Stimulated activated CD4-positive, alpha-beta T cell treated with anti-CD3 and anti-CD28 coated beads, TNF-alpha, amount 100 ng/mL, for 48 hours (primary cell): ENCODE results near the gene SERPINB1.

ENCODE experiments used
- DNase-seq, 3 donors: peaks; one replicate each; pipeline ENCODE4 v3.0.0-alpha.2; 2020; ENCODE audit warnings: low read depth in 3 of 3

The SERPINB1 gene

DNA sequence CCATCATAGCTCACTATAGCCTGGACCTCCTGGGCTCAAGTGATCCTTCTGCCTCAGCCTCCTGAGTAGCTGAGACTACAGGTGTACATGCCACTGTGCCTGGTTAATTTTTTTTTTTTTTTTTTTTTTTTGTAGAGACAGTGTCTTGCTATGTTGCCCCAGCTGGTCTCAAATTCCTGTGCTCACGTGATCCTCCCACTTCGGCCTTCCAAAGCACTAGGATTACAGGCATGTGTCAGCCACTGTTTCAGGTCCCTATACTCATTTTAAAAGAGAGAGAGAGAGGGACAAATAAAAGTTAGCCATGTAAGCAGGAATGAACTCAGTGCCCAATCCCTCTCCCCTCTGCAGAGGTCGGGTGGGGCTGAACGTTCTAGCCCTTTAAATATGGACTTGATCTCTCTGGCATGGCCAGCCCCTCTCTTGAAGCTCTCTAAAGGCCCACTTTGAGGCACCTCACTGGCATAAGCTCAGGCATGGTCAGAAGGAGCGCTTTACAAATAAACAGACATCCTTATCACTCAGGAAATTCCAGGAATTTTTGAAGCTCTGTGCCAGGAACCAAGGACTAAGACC, 9.0 kb upstream of the SERPINB1 start:
- DNase-seq: no peak

DNA sequence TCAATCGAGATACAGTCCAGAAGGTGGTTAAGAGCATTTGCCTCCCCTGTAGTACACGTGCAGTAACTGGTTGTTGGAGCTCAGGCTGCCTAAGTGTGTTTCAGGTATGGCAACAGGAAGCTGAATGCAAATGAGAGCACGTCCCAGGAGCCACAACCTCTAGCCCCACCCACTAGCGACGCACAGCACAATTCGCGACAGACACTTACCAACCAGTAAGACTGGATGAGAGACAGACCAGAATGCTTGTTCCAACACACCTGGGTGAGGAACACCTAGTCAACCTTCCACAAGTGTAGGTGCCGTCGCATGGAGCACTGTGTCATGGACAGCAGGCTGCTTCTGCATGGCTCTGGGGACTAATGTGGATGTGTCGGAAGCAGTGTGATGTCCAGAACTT, 7.2 kb upstream of the SERPINB1 start:
- DNase-seq: peak in 1 of 3 donors; percentile 63

DNA sequence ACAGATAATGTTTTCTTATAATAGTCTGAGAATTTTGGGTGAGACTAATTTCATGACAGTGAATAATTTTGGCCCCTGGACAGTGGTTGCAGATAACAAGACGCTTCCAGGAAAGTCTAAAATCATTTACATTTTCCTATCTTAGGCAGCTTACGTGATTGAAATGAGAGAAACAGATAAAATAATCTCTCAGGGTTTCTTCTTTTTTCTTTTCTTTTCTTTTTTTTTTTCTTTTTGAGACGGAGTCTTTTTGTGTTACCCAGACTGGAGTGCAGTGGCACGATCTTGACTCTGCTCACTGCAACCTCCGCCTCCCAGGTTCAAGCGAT, 4.2 kb upstream of the SERPINB1 start:
- no peak for DNase-seq

DNA sequence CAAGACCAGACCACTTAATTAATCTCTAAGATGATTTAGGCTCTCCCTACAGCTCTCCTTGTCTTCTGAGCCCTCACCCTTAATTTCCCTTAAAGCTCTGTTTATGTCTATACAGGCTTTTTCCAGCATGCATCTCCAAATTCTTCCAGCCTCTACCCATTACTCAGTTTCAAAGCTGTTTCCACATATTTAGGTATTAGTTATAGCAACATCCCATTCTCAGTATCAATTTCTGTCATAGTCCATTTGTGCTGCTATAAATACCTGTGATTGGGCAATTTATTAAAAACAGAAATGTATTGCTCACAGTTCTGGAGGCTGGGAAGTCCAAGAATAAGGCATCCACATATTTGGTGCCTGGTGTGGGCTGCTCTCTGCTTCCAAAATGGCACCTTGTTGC, 2.3 kb upstream of the SERPINB1 start:
- no peak for DNase-seq

DNA sequence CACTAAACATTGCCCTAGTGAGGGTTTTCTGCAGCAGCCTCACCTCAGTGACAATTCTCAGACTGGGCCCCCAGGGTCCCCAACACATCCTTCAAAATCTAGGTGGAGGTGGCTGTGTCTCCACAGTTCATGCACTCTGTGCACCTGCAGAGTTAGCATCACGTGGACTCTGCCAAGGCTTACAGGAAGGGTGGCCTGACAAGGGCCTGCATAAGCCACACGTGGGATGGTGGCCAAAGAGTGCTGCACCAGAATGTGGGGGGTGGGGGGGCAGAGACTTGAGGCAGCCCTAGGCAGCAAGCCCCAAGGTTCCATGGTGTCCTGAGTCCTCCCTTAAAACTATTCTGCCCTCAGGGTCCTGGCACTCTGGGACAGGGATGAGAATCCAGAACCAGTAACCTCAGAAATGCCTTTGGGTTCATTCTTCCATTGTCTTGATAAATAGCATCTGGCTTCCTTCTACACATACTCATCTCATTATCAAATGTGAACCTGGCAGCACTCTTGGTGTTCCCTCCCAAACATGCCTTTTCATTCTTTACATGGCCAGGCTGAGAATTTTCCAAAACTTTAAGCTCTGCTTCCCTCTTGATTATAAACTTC, 1.6 kb upstream of the SERPINB1 start:
- DNase-seq: no peak

DNA sequence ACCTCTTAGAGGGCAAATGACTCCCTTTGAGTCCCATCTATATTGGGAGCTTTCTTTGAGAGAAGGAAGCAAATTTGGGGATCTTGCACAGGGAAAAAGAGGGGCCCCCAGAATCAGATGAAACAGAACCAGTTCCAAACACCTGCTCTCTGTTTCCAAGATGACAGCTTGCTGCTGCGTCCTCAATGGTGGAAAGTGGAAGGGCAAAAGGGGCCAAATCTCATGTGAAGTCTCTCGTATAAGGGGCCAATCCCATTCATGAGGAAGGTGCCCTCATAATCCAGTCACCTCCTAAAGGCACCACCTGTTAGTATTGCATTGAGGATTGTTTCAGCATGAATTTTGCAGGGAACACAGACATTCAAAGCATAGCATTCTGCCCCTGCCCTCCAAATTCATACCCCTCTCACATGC, 483 bp upstream of the SERPINB1 start:
- no peak for DNase-seq

DNA sequence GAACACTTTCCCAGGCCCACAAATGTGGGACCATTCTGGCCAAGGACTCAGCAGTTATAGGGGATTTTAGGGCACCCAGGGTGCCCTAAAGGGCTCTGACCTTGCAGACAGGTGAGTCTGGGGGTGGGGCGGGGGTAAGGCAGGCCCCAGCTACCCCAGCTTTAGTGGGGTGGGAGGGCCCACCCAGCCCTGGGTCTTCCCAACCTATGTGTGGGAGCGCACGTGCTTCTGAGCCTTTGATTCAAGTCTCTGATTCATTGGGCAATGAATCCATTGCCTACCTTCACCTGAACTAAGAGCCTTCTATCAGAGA, 958 bp downstream of the SERPINB1 start:
- DNase-seq: no peak

DNA sequence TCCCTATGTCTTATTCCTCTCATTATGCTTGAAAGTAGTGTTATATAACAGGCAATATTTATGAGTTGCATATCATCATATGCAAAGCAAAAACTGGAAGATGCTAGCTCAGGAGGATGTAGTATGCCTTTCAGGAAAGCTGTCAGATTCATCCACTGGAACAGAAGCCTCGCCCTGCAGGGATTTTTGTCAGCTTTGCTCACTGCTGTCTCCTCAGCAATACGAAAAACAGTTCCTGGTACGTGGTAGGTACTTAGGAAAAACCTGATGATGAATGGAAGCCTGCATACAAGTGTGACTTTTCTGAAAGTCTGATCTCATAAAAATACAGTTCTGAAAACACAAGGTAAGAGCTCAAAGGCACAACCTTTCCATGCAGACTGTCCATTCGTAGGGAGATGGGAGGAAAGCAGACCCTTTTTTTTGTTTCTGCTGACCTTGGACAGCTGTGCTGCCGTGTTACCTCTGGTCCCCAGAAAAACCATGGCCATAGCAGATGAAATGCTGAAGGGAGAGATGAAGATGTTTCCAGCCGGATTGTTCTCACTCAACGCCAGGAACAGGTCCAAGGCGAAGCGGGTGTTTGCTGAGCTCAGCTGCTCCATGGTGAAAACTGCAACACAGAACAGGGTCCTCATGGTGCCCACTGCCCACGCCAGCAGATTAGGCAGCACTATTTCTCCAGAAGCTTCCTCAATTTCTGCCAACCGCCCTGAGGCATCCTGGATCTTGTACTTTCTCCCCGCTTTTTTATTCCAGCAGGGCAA, 1.5 kb downstream of the SERPINB1 start:
- DNase-seq: no peak

DNA sequence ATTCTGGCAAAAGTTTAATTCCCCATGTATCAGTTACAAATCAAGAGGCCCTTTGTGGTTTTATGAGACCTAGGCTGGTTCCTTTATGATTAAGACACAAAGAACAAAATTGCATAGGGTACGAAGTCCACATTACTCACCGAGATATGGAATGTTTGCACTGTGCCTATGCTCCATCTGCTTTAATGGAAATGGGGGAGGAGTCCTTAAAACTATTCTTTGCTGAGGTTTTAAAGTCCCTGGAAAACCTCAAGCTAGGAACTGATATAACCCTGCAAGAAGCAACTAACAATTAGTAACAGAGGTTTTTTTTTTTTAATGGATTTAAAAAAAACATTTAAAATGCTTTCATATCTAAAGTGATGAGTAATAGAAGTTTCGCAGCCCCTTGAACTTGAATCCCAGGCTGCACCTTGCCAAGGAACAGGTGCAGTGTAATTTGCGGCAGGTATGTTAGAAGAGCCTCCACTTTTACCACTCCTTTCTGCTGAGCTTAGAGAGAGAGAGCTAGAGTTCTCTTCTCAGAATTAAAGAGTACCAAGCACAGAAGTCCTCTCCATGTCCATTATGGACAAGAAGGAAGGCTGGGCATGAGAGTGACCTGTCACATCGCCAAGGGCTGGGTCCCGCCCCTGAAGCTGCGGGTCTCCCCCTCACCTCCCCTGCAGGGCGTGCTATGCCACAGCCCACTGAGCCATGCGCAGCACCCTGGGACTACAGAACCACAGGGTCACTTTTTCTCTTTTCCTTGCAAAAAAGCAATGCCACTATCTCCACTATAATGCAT, 2.3 kb downstream of the SERPINB1 start:
- DNase-seq: no peak

DNA sequence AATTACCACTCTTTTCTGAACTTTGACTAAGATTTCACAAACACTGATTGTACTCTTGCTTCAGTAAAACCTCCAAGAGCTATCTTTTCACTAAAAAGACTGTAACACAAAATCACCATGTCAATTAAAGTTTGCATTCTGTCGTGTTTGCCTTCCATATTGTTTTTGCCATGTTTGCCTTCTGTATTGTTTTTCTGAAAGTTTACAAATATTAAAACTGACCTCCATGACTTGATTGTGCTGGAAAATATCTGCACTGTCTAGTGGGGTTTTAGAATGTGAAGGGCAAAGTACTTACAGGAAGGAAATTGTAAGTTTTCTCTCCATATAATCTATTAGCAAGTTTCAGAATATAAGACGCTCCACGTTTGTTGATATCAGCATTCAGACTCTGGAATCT, 3.4 kb downstream of the SERPINB1 start:
- DNase-seq: no peak

DNA sequence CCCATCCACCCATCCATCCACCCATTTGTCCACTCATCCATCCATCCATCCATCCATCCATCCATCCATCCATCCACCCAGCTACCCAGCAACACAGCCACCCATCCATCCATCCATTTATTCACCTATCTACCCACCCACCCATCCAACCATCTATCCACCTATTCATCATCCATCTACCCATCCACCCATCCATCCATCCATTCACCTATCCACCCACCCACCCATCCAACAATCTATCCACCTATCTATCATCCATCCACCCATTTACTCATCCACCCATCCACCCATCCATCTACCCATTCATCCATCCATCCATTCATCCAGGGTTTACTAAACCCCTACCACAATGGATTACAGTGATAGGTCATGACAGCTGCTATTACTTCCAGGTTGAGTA, 7.4 kb downstream of the SERPINB1 start:
- no peak for DNase-seq

DNA sequence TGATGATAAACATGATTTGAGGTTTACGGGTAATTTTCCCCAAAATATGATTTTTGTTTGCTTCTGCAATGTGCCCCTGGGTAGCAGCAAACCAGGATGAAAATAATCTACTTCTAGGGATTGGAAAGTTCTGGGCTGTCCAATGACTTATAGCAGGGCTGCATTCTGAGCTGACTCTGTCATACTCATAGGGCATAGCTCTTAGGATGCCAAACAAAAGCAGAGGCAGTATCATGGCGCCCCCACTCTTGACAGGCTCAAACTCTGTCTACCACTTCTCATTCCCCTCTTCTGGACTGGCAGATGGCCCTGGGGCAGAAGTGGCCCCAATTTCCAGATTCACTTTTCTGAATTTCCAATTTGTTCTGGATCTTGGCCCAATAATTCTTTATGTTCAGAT, 10.3 kb downstream of the SERPINB1 start:
- DNase-seq: no peak

DNA sequence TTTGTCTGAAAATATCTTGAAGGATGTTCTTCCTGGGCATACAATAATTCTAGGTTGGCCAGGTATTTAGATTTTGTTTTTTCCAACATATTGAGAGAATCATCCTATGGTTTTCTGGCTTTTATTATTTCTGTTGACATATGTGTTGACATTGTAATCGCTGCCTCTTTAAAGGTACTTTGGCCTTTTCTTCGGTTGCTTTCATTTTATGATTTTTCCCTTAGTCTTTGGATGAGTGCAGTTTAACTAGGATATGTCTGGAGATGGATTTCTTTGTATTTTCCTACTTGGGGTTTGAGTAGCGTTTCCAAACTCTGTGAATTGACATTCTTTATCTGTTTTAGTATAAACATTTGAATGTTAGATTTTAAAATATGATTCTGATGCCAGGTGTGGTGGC, 11.5 kb downstream of the SERPINB1 start:
- no peak for DNase-seq

DNA sequence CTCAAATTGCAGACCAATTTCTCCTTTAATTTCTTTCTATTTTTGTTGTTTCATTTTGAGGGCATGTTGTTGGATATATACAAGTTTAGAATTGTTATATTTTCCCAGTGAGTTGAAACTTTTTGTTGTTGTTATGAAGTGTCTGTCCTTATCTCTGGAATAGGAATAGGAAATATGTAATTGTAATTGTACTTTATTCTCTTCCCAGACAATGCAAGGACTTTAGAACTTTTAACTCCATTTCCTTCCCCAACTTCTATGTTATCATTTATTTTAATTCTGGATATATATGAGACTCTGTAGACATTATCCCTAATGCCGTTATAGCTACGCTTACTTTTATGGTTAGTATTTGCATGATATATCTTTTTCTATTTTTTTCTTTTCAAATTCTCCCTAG, 12.4 kb downstream of the SERPINB1 start:
- no peak for DNase-seq

DNA sequence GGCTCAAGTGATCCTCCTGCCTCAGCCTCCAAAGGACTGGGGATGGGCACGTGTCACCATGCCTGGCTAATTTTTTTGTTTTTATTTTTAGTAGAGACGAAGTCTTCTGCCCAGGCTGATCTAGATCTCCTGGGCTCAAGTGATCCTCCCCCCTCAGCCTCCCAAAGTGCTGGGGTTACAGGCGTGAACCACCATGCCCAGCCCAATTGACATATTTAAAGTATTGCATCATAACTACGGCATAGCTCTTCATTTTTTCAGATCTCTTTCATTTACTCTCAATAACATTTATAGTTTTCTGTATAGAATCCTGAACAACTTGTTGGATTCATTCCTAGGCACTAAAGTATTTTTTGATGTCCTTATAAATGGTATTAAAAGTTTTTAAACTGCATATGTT, 13.0 kb downstream of the SERPINB1 start:
- DNase-seq: no peak

DNA sequence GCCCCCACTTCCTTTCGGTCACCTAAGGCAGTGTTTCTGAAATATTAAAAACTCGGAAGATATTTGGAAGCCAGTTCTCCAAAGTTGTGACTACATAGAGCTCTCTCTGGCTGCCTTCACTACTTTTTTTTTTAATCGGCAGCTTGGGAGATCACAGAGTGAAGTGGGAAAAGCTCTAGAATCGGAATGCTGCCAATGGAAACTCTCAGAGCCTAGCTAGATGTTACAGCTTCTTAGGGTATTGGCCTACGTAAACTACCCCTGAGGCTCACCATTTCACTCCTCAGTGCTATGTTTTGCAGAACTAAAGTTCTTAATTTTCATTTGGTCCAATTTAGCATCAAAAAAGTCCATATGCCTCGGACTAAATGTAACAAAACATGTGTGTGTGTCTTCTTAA, 14.5 kb downstream of the SERPINB1 start:
- no peak for DNase-seq

DNA sequence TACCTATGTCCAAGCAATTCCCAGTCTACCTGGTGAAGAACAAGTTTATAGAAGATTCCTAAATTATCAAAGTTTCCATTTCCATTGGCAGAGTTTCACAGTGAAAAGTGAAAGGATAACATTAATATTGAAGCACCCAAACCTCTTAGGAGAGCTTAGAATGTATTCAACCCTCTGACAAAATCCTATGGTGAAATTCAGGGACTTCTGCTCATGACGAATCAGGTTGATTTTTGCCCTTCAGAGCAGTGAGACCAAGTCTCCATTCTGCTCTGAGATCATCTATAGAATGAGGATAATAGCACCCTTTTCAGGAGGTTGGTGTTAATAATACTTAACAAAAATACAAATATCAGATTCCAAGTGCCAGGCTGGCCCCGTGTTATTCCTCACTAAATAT, 15.5 kb downstream of the SERPINB1 start:
- DNase-seq: no peak

DNA sequence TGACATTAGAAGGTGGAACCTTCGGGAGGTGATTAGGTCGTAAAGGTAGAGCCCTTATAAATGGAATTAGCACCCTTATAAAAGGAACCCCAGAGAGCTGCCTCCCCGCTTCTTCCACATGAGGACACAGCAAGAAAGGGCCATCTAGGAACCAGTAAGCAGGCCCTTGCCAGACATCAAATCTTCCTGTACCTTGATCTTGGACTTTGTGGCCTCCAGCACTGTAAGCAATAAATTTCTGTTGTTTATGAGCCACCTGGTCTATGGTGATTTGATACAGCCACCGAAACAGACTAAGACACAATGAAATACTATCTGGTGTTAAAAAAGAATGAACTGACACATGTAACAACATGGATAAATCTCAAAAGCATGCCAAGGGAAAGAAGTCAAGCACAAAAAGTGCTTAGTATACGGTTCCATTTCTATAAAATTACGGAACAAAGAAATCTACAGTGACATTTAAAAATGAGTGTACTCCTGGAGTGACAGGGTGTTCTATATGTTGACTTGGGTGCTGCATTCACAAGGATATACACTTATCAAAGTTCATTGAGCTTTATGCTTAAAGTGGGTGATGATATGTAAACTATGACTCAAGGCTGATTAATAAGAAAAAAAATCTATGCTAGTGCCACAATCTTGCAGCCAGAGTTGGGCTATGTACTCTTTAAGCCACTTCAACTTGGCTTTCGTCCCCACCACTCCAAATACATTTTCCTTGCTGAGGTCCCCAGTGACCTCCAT, 18.4 kb downstream of the SERPINB1 start:
- DNase-seq: no peak

DNA sequence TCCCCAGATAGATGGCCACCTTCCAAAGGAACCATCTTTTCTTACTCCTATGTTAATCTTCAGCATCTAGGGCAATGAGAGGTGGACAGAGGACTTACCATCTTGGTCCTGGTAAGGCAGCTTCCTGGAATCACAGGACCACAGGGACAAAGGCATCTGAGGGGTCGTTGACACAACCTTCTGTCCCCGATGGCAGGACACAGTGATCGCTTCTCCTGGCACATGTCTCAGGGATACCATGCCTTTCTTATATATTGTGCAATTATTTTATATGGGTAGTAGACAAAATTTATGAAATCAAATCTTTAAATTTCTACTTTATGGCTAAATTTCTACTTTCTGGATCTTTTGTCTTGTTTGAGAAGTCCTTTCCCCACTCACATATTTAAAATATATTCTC, 20.1 kb downstream of the SERPINB1 start:
- DNase-seq: no peak

DNA sequence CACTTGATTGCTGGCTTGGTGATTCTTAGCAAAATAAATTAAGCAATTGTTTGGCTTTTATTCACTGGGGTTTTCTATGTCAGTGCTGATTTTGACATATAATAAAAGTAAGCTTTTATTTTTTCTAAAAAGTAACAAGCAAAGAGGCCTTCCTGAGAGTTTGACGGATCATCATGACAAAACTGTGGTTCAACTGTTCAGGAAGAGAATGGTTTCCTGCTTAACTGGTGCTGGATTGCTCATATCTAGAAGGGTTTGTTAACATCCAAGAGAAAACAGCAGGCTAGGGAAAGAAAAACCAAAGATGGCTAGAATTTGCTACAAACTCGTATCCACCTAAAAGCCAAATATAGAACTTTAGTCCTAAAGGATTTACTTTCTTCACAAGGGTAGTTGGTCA, 21.2 kb downstream of the SERPINB1 start:
- no peak for DNase-seq

DNA sequence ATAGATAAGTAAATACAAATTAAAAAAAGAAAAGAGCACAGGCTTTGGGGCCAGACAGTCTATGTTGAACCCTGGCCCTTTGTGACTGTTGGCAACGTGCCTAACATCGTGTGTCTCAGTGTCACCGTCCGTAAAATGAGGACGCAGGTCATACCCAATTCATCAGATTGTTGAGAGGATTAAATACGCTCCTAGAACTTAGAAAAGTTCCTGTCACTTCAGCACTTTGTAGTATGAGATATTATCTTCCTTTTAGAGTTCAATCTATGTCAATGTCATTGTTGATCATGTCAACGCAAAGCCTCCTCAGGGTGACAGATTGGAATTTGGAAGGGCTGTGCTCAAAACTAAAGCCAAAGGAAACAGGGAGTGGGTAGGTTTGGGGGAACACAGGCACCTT, 21.7 kb downstream of the SERPINB1 start:
- DNase-seq: no peak

DNA sequence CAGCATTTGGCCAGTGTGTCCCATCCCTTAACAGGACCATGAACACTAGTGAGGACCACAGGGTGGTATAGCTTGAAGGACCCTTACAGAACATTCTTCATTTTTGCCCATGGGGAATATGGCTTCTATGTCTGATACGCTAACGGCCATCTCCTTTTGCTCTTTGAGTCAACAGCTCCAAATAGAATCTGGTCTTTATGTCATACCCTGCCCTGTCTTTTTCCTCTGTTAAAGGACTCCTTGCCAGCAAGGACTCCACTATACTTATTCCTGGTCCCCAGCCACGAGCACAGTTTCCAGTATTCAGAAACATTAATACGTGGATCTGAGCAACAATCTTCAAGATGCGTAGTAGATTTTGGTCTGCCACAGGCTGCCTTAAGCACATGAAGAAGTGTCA, 22.5 kb downstream of the SERPINB1 start:
- DNase-seq: no peak
